Middle frontal gyrus (tissue), 1 donor: ENCODE data around the gene TUBB8B.
"Not testable (repeated sequence)": the region's sequence is repeated elsewhere in the genome, so short reads cannot be mapped to it uniquely, and the experiment has no call there.

Experiments
- DNase-seq: peaks from one replicate; pipeline ENCODE4 v3.0.0-alpha.2; 2015; ENCODE audit warnings: low spot score; ENCODE audit errors: extremely low spot score

Gene TUBB8B

DNA sequence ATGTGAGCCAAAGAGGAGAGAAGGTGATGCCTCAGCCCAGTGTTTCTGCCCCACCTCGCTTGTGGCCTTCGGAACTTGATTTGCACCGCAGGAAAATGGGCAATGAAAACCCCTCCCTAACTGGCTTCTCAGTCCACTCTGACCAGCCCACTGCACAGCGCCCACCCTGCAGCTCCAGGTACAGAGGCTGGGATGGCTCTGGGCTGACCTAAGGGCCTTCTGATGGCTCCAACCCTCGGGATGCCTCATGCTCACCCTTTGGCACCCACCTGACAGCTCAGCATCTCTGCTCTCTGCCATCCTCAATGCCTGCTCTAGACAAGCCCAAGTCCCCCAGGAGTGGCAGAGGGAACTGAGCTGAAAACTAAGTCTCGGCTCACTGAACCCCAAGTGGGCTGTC, 36.2 kb downstream of the TUBB8B start:
- DNase-seq: not testable (repeated sequence)

GRCh38 chr18:12773-13172, 36.6 kb downstream of the TUBB8B start:
- not testable (repeated sequence) for DNase-seq

DNA sequence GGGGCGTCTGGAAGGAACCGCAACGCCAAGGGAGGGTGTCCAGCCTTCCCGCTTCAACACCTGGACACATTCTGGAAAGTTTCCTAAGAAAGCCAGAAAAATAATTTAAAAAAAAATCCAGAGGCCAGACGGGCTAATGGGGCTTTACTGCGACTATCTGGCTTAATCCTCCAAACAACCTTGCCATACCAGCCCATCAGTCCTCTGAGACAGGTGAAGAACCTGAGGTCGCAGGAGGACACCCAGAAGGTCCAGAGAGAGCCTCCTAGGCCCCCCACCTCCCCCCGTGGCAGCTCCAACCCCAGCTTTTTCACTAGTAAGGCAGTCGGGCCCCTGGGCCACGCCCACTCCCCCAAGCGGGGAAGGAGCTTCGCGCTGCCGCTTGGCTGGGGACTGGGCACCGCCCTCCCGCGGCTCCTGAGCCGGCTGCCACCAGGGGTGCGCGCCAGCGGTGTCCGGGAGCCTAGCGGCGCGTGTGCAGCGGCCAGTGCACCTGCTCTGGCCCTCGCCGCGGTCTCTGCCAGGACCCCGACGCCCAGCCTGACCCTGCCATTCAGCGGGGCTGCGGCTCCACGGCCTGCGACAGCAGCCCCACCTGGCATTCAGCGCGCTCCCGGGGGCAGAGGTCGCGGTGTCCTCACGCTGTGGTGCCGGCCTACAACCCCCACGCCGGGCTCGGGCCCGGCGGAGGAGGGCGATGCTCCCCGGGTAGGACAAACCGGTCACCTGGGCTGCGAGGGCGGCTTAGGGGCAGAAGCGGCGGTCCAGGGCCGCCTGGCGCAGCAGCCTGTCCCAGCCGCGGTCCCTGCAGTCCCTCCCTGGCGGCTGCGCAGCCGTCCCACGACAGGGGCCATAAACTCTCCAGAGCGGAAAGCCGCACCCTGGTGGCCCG, 37.8 kb downstream of the TUBB8B start:
- DNase-seq: not testable (repeated sequence)

DNA sequence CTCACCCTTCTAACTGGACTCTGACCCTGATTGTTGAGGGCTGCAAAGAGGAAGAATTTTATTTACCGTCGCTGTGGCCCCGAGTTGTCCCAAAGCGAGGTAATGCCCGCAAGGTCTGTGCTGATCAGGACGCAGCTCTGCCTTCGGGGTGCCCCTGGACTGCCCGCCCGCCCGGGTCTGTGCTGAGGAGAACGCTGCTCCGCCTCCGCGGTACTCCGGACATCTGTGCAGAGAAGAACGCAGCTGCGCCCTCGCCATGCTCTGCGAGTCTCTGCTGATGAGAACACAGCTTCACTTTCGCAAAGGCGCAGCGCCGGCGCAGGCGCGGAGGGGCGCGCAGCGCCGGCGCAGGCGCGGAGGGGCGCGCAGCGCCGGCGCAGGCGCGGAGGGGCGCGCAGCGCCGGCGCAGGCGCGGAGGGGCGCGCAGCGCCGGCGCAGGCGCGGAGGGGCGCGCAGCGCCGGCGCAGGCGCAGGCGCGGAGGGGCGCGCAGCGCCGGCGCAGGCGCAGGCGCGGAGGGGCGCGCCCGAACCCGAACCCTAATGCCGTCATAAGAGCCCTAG, 38.7 kb downstream of the TUBB8B start:
- not testable (repeated sequence) for DNase-seq

DNA sequence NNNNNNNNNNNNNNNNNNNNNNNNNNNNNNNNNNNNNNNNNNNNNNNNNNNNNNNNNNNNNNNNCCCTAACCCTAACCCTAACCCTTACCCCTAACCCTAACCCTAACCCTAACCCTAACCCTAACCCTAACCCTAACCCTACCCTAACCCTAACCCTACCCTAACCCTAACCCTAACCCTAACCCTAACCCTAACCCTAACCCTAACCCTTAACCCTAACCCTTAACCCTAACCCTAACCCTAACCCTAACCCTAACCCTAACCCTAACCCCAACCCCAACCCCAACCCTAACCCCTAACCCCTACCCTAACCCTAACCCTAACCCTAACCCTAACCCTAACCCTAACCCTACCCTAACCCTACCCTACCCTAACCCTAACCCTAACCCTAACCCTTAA, 39.5 kb downstream of the TUBB8B start:
- not testable (repeated sequence) for DNase-seq
